Skeletal muscle satellite cell (primary cell): Measurements from ENCODE around the gene TRPM1.

Experiments used
- H3K27me3 ChIP-seq: 2 replicates; pipeline ENCODE4 v1.7.0; 2013; ENCODE audit warnings: low read length; ENCODE audit not compliant: control insufficient read depth, insufficient read depth
- H3K36me3 ChIP-seq: 2 replicates; pipeline ENCODE4 v1.7.0; 2013; ENCODE audit warnings: mild to moderate bottlenecking, control low read depth, low read length; ENCODE audit not compliant: insufficient read depth
- H3K4me1 ChIP-seq: 2 replicates; pipeline ENCODE4 v1.7.0; 2013; ENCODE audit warnings: low read length; ENCODE audit not compliant: control insufficient read depth, insufficient read depth
- H3K4me2 ChIP-seq: 2 replicates; pipeline ENCODE4 v1.7.0; 2013; ENCODE audit warnings: mild to moderate bottlenecking, low read length
- H3K4me3 ChIP-seq: 2 replicates; pipeline ENCODE4 v1.7.0; 2013; ENCODE audit warnings: low read length
- H3K9ac ChIP-seq: 2 replicates; pipeline ENCODE4 v1.7.0; 2013; ENCODE audit warnings: mild to moderate bottlenecking, low read depth, low read length, moderate library complexity
- H3K9me3 ChIP-seq: replicated peaks from 2 replicates; pipeline ENCODE4 v1.7.0; 2013; ENCODE audit warnings: mild to moderate bottlenecking, control low read depth, low read length

Gene TRPM1

GRCh38 chr15:31135523-31135922 is 34.0 kb upstream of the TRPM1 start:
- H3K36me3 ChIP-seq = no peaks in the 10 kb centered on the region
- no peaks in the 10 kb centered on the region for H3K9me3 ChIP-seq
- H3K4me1 ChIP-seq = no peaks in the 10 kb centered on the region

GRCh38 chr15:31133890-31134289 is 32.4 kb upstream of the TRPM1 start:
- Histone ChIP-seq H3K27me3 (peaks cover 53% of the 10 kb centered on the region), H3K36me3 (no peaks in the 10 kb centered on the region), H3K4me1 (no peaks in the 10 kb centered on the region), H3K4me2 (no peak overlapping the region), H3K4me3 (no peak overlapping the region), H3K9ac (no peak overlapping the region), H3K9me3 (no peaks in the 10 kb centered on the region)

More at GRCh38 chr15:31135523-31135922, 34.0 kb upstream of the TRPM1 start:
- Histone ChIP-seq H3K4me3 (no peak overlapping the region), H3K9ac (no peak overlapping the region), H3K27me3 (peaks cover 45% of the 10 kb centered on the region), H3K4me2 (no peak overlapping the region)

- H3K4me3 ChIP-seq = no peak overlapping the region
- no peaks in the 10 kb centered on the region for H3K4me1 ChIP-seq
- H3K27me3 ChIP-seq = peaks cover 62% of the 10 kb centered on the region
- H3K9ac ChIP-seq = no peak overlapping the region
- no peaks in the 10 kb centered on the region for H3K36me3 ChIP-seq
- H3K4me2 ChIP-seq = no peak overlapping the region
- no peaks in the 10 kb centered on the region for H3K9me3 ChIP-seq
Measured at GRCh38 chr15:31131853-31132375, 30.4 kb upstream of the TRPM1 start.

- H3K27me3 ChIP-seq = peaks cover 56% of the 10 kb centered on the region
- no peaks in the 10 kb centered on the region for H3K4me1 ChIP-seq
- H3K9me3 ChIP-seq = no peaks in the 10 kb centered on the region
- no peak overlapping the region for H3K4me3 ChIP-seq
- H3K9ac ChIP-seq = no peak overlapping the region
- H3K36me3 ChIP-seq = no peaks in the 10 kb centered on the region
- no peak overlapping the region for H3K4me2 ChIP-seq
Measured at GRCh38 chr15:31130576-31131237, 29.2 kb upstream of the TRPM1 start.

GRCh38 chr15:31129769-31130303 is 28.3 kb upstream of the TRPM1 start:
- no peak overlapping the region for H3K9ac ChIP-seq
- H3K9me3 ChIP-seq = no peaks in the 10 kb centered on the region
- H3K4me1 ChIP-seq = no peaks in the 10 kb centered on the region
- no peak overlapping the region for H3K4me2 ChIP-seq
- no peak overlapping the region for H3K4me3 ChIP-seq
- H3K36me3 ChIP-seq = no peaks in the 10 kb centered on the region
- H3K27me3 ChIP-seq = peaks cover 53% of the 10 kb centered on the region

GRCh38 chr15:31128919-31129768 is 27.6 kb upstream of the TRPM1 start:
- H3K4me2 ChIP-seq = peak overlapping the region; percentile 34

GRCh38 chr15:31128477-31128876 is 27.0 kb upstream of the TRPM1 start:
- H3K9ac ChIP-seq = no peak overlapping the region
- H3K4me2 ChIP-seq = no peak overlapping the region
- no peaks in the 10 kb centered on the region for H3K36me3 ChIP-seq
- no peaks in the 10 kb centered on the region for H3K9me3 ChIP-seq
- H3K4me1 ChIP-seq = no peaks in the 10 kb centered on the region
- no peak overlapping the region for H3K4me3 ChIP-seq
- H3K27me3 ChIP-seq = peaks cover 48% of the 10 kb centered on the region

More at GRCh38 chr15:31128919-31129768, 27.6 kb upstream of the TRPM1 start:
- H3K9me3 ChIP-seq = no peaks in the 10 kb centered on the region
- H3K9ac ChIP-seq = no peak overlapping the region
- H3K27me3 ChIP-seq = peaks cover 52% of the 10 kb centered on the region
- H3K36me3 ChIP-seq = no peaks in the 10 kb centered on the region
- no peak overlapping the region for H3K4me3 ChIP-seq
- no peaks in the 10 kb centered on the region for H3K4me1 ChIP-seq

- no peak overlapping the region for H3K4me2 ChIP-seq
- H3K4me3 ChIP-seq = no peak overlapping the region
- H3K36me3 ChIP-seq = no peaks in the 10 kb centered on the region
- no peaks in the 10 kb centered on the region for H3K9me3 ChIP-seq
- H3K4me1 ChIP-seq = no peaks in the 10 kb centered on the region
- H3K27me3 ChIP-seq = peaks cover 48% of the 10 kb centered on the region
- H3K9ac ChIP-seq = no peak overlapping the region
Measured at GRCh38 chr15:31127596-31128261, 26.2 kb upstream of the TRPM1 start.

GRCh38 chr15:31125061-31125460 is 23.5 kb upstream of the TRPM1 start:
- Histone ChIP-seq H3K36me3 (no peaks in the 10 kb centered on the region), H3K4me1 (no peaks in the 10 kb centered on the region), H3K4me2 (no peak overlapping the region), H3K9me3 (no peaks in the 10 kb centered on the region), H3K27me3 (peaks cover 28% of the 10 kb centered on the region), H3K9ac (no peak overlapping the region), H3K4me3 (no peak overlapping the region)

- Histone ChIP-seq H3K4me1 (no peaks in the 10 kb centered on the region), H3K9ac (no peak overlapping the region), H3K4me2 (no peak overlapping the region), H3K36me3 (no peaks in the 10 kb centered on the region), H3K27me3 (peaks cover 5% of the 10 kb centered on the region), H3K9me3 (no peaks in the 10 kb centered on the region), H3K4me3 (no peak overlapping the region)
Measured at GRCh38 chr15:31116423-31117030, 15.0 kb upstream of the TRPM1 start.
